NCI-H146 treated with DMSO at 0.1 percent for 48 hours (cell line): Measurements from ENCODE around the gene UBE2G1.
A peak's percentile ranks its signal among the peaks of the same experiment; 100 is the strongest.

ENCODE experiments used
- DNase-seq: peaks from one replicate; lab custom pipeline; 2025; ENCODE audit not compliant: unreplicated experiment; lab: John Stamatoyannopoulos, UW

The UBE2G1 gene

GRCh38 chr17:4309897-4310296 is 56.6 kb downstream of the UBE2G1 start:
- no peak for DNase-seq

GRCh38 chr17:4307179-4307930 is 59.1 kb downstream of the UBE2G1 start:
- DNase-seq, result no peak

- DNase-seq, result no peak
Observed at GRCh38 chr17:4305224-4305623, 61.3 kb downstream of the UBE2G1 start.

GRCh38 chr17:4304417-4305027 is 62.0 kb downstream of the UBE2G1 start:
- peak; percentile 22 for DNase-seq

GRCh38 chr17:4301066-4301465 is 65.4 kb downstream of the UBE2G1 start:
- DNase-seq, result no peak

GRCh38 chr17:4297351-4297750 is 69.1 kb downstream of the UBE2G1 start:
- DNase-seq, result no peak

GRCh38 chr17:4295686-4296085 is 70.8 kb downstream of the UBE2G1 start:
- DNase-seq, result no peak

- DNase-seq, result no peak
Observed at GRCh38 chr17:4293572-4293971, 72.9 kb downstream of the UBE2G1 start.

GRCh38 chr17:4287710-4288109 is 78.8 kb downstream of the UBE2G1 start:
- DNase-seq, result no peak

- no peak for DNase-seq
Observed at GRCh38 chr17:4276514-4276913, 90.0 kb downstream of the UBE2G1 start.

- DNase-seq, result no peak
Observed at GRCh38 chr17:4272972-4273368, 93.5 kb downstream of the UBE2G1 start.

- no peak for DNase-seq
Observed at GRCh38 chr17:4272213-4272971, 94.1 kb downstream of the UBE2G1 start.

GRCh38 chr17:4270736-4271135 is 95.7 kb downstream of the UBE2G1 start:
- no peak for DNase-seq

GRCh38 chr17:4269915-4270314 is 96.6 kb downstream of the UBE2G1 start:
- DNase-seq, result no peak

GRCh38 chr17:4267402-4267801 is 99.1 kb downstream of the UBE2G1 start:
- DNase-seq, result no peak

GRCh38 chr17:4266550-4266949 is 99.9 kb downstream of the UBE2G1 start:
- DNase-seq, result no peak

- peak; percentile 93 for DNase-seq
Observed at GRCh38 chr17:4263282-4264215, 102.9 kb downstream of the UBE2G1 start, which contains the start of gene ANKFY1. Gene ANKFY1, minus strand, starts transcription at chr17:4263979. Its CDS starts 38 bp downstream, at chr17:4263941.

GRCh38 chr17:4262703-4263102 is 103.8 kb downstream of the UBE2G1 start:
- no peak for DNase-seq

- DNase-seq, result no peak
Observed at GRCh38 chr17:4261452-4261851, 105.0 kb downstream of the UBE2G1 start.

- no peak for DNase-seq
Observed at GRCh38 chr17:4258867-4259266, 107.6 kb downstream of the UBE2G1 start.

- DNase-seq, result no peak
Observed at GRCh38 chr17:4256952-4257351, 109.5 kb downstream of the UBE2G1 start.
